B cell (primary cell): ENCODE results near the gene WNT16.

Source experiments
- EZH2 ChIP-seq: IDR thresholded peaks from 2 replicates; pipeline ENCODE4 v1.6.1; 2012; ENCODE audit warnings: borderline replicate concordance, low read depth, mild to moderate bottlenecking, moderate library complexity, low read length; ENCODE audit not compliant: insufficient read depth, poor library complexity, severe bottlenecking
- TF ChIP-seq, protein P1 (sequence below): fragments of 200-600 bp; IDR thresholded peaks from one replicate; pipeline ENCODE4 v1.8.0; 2022; ENCODE audit warnings: antibody characterized with exemption, mild to moderate bottlenecking

DNA sequence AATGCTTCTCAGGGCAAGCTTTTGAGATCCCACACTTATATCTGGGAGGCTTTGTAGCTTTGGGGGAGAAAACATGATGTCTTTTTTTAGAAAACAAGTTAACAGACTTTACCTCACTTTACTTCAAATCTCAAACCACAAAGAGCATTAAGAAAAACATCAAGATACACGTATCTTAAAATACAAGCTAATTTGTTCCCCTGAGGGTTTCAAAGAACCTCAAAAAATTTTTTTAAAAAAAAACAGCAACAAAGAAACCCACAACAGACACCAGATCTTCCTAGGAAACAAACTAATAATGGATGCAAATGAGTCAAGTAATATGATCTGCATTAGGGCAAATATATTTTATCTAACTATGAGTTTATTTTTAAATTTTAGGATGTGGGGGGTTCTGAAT is 42.6 kb downstream of the WNT16 start:
- TF ChIP-seq, protein P1, sequence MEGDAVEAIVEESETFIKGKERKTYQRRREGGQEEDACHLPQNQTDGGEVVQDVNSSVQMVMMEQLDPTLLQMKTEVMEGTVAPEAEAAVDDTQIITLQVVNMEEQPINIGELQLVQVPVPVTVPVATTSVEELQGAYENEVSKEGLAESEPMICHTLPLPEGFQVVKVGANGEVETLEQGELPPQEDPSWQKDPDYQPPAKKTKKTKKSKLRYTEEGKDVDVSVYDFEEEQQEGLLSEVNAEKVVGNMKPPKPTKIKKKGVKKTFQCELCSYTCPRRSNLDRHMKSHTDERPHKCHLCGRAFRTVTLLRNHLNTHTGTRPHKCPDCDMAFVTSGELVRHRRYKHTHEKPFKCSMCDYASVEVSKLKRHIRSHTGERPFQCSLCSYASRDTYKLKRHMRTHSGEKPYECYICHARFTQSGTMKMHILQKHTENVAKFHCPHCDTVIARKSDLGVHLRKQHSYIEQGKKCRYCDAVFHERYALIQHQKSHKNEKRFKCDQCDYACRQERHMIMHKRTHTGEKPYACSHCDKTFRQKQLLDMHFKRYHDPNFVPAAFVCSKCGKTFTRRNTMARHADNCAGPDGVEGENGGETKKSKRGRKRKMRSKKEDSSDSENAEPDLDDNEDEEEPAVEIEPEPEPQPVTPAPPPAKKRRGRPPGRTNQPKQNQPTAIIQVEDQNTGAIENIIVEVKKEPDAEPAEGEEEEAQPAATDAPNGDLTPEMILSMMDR, result no peak
- no peak for TF ChIP-seq EZH2
